GM18502 (cell line): ENCODE data around the gene REL.
A peak's percentile ranks its signal among the peaks of the same experiment; 100 is the strongest.
"Not testable (repeated sequence)": the region's sequence is repeated elsewhere in the genome, so short reads cannot be mapped to it uniquely, and the experiment has no call there.

ENCODE experiments used
- ATAC-seq: cut with Tn5 transposase; IDR thresholded peaks from one replicate; pipeline ENCODE4 v1.9.1; 2021; ENCODE audit warnings: mild to moderate bottlenecking; ENCODE audit not compliant: unreplicated experiment, poor library complexity

Gene REL

GRCh38 chr2:60881047-60881932 lies at the start of gene REL:
TSS of gene REL (plus strand) at chr2:60881574. CDS start at chr2:60881841, 267 bp downstream.
- ATAC-seq = peak; percentile 78

GRCh38 chr2:60831921-60832320 lies 49.5 kb upstream of the REL start:
- ATAC-seq = no peak

- ATAC-seq = no peak
Measured at GRCh38 chr2:60832621-60833020, 48.8 kb upstream of the REL start.

- peak; percentile 64 for ATAC-seq
Measured at GRCh38 chr2:60834270-60834717, 47.1 kb upstream of the REL start.

GRCh38 chr2:60836491-60836890 lies 44.9 kb upstream of the REL start:
- ATAC-seq = no peak

- peak; percentile 21 for ATAC-seq
Measured at GRCh38 chr2:60837123-60837522, 44.3 kb upstream of the REL start.

GRCh38 chr2:60838481-60838880 lies 42.9 kb upstream of the REL start:
- no peak for ATAC-seq

- ATAC-seq = peak; percentile 68
Measured at GRCh38 chr2:60839126-60839813, 42.1 kb upstream of the REL start.

- peak; percentile 56 for ATAC-seq
Measured at GRCh38 chr2:60840880-60841279, 40.5 kb upstream of the REL start.

GRCh38 chr2:60843006-60843405 lies 38.4 kb upstream of the REL start:
- ATAC-seq = no peak

- ATAC-seq = no peak
Measured at GRCh38 chr2:60844105-60844504, 37.3 kb upstream of the REL start.

GRCh38 chr2:60847854-60848253 lies 33.5 kb upstream of the REL start:
- no peak for ATAC-seq

- no peak for ATAC-seq
Measured at GRCh38 chr2:60849187-60849586, 32.2 kb upstream of the REL start.

GRCh38 chr2:60852282-60852860 lies 29.0 kb upstream of the REL start:
- ATAC-seq = no peak

- no peak for ATAC-seq
Measured at GRCh38 chr2:60853531-60853930, 27.8 kb upstream of the REL start.

- no peak for ATAC-seq
Measured at GRCh38 chr2:60855989-60856669, 25.2 kb upstream of the REL start.

- ATAC-seq = no peak
Measured at GRCh38 chr2:60857056-60857455, 24.3 kb upstream of the REL start.

GRCh38 chr2:60858897-60859311 lies 22.5 kb upstream of the REL start:
- ATAC-seq = no peak

GRCh38 chr2:60861736-60862135 lies 19.6 kb upstream of the REL start:
- ATAC-seq = no peak

GRCh38 chr2:60862642-60863041 lies 18.7 kb upstream of the REL start:
- ATAC-seq = no peak

GRCh38 chr2:60865361-60865760 lies 16.0 kb upstream of the REL start:
- not testable (repeated sequence) for ATAC-seq
